ENCODE measurements around the gene KLHL22.
A peak's percentile ranks its signal among the peaks of the same experiment; 100 is the strongest.
"Not testable (repeated sequence)": the region's sequence is repeated elsewhere in the genome, so short reads cannot be mapped to it uniquely, and the experiment has no call there.

KLHL22 gene, protein sequence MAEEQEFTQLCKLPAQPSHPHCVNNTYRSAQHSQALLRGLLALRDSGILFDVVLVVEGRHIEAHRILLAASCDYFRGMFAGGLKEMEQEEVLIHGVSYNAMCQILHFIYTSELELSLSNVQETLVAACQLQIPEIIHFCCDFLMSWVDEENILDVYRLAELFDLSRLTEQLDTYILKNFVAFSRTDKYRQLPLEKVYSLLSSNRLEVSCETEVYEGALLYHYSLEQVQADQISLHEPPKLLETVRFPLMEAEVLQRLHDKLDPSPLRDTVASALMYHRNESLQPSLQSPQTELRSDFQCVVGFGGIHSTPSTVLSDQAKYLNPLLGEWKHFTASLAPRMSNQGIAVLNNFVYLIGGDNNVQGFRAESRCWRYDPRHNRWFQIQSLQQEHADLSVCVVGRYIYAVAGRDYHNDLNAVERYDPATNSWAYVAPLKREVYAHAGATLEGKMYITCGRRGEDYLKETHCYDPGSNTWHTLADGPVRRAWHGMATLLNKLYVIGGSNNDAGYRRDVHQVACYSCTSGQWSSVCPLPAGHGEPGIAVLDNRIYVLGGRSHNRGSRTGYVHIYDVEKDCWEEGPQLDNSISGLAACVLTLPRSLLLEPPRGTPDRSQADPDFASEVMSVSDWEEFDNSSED

DNA sequence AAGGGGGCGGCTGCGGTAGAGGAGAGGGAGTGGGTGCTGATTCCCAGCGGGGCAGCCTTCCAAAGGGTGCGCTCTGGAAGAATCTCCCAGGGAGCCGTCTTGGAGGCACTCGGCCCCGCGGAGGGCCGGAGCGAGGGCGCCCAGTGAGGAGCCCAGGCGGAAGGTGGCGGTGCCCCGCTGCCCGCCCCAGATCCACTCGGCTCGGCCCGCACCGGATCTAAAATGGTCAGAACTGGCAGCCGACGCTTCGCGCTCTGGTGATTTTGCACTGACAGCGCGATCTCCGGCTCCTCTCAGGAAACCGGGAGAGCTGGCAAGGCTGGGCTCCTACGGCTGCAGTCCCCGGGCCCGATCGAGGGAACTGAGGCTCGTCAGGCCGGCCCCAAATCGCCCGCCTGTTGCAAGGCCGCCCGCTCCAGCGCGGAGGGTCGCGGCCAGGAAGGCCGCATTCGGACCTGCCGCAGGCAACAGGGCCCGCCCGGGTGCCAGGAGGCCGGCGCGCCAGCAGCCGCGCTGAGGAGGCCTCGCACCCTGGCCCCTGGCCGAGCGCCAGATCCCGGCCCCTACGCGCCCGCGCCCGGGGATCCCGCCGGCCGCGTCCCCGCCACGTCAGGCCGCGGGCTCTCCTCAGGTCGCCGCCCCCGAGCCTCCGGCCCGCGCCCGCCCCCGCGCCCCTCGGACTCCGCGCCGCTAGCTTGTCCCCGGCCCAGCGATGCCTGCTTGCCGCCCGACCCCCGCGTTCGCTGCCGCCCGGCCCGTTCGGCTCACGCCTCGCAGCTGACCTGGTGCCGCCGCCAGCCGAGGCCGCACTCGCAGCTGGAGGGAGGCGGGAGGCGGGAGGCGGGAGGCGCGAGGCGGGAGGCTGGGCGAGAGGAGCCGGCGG, at the start of gene KLHL22:
Gene KLHL22 (minus strand): TSS at position 818 of the 883 bp plus-strand sequence. CDS start 6,584 bp downstream, outside the sequence.
- H3K27ac ChIP-seq = peak within 1 kb of the TSS; percentile 85
- DNase-seq (ENCODE audit: low read depth, low spot score) = no peak

DNA sequence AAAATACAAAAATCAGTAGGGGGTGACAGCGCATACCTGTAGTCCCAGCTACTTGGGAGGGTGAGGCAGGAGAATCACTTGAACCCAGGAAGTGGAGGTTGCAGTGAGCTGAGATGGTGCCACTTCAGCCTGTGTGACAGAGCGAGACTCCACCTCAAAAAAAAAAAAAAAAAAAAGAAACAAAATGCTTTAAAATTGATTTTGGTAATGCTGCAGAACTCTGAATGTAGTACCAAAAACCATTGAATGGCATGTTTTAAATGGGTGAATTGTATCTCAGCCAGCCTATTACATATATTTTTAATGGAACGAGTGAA, 49.7 kb upstream of the KLHL22 start:
- not testable (repeated sequence) for H3K27ac ChIP-seq; DNase-seq (ENCODE audit: low read depth, low spot score)

DNA sequence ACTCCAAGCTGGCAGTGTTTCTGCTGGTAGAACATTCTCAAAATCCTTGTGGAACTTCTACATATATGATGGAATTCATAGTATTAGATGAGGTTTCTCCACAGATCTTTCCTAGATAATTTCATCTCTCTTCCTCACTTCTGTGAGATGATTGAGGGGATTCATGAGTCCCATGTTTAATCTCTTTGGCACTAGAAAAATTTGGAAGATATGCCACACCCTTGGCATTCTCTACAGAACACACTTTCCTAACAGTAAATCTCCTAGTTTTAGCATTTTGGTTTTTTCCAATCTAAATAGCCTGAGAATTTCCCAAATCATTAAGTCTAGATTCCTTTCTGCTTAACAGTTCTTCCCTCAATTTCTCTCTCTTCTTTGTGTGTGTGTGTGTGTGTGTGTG, 47.1 kb upstream of the KLHL22 start:
- no peak for DNase-seq (ENCODE audit: low read depth, low spot score)
- no peak overlapping the region for H3K27ac ChIP-seq

DNA sequence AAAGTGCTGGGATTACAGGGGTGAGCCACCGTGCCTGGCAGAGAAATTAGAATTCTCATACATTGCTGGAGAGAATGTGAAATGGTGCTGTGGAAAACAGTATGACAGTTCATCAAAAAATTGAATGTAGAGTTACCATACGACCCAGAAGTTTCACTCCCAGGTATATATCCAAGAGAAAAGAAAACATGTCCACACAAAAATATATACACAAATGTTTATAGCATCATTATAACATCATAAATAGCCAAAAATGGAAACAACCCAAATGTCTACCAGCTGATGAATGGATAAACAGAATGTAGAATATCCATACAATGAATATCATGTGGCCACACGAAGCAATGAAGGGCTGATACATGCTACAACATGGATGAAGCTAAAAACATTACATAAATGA, 46.5 kb upstream of the KLHL22 start:
- no peak overlapping the region for H3K27ac ChIP-seq
- no peak for DNase-seq (ENCODE audit: low read depth, low spot score)

DNA sequence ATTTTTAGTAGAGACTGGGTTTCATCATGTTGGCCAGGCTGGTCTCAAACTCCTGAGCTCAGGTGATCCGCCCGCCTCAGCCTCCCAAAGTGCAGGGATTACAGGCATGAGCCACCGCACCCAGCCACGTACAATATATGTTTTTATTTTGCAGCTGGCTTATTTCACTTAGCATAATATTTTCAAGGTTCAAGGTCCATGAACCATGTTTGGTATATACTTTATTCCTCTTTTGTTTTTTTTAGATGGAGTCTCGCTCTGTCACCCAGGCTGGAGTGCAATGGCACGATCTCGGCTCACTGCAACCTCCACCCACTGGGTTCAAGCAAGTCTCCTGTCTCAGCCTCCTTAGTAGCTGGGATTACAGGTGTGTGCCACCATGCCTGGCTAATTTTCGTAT, 43.3 kb upstream of the KLHL22 start:
- H3K27ac ChIP-seq; DNase-seq (ENCODE audit: low read depth, low spot score): not testable (repeated sequence)

DNA sequence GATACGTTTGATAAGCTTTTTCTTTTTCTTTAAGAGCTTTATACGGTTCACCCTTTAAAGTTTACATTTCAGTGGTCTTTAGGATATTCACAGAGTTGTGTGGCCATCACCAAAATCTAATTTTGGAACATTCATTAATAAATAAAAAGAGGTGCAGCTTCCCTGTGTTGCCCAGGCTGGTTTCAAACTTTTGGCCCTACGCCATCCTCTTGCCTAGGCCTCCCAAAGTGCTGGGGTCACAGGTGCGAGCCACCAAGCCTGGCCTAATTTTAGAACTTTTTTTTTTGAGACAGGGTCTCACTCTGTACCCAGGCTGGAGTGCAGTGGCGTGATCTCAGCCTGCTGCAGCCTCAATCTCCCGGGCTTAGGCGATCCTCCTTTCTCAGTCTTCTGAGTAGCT, 42.4 kb upstream of the KLHL22 start:
- no peak for DNase-seq (ENCODE audit: low read depth, low spot score)
- H3K27ac ChIP-seq = no peak overlapping the region

DNA sequence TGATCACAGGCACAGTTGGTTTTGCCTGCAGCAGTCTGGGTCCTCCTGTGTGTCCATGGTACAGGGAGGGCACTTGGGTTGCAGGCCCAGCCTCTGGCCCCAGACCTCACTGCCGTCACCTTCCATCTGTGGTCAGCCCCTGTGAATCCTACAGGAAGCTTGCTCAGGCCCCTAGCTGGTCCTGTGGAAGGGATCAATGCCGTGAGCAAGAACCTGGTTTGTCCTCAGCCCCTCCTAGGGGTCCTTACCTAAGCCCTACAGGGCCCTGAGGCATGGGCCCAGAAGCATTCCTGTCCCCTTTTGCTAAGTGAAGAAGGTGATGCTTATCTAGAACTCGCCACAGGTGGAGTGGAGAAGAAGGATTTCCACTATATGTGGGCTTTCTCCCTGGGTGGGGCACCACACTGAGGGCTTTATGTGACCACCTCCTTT, 41.7 kb upstream of the KLHL22 start:
- no peak for DNase-seq (ENCODE audit: low read depth, low spot score)
- no peak overlapping the region for H3K27ac ChIP-seq

DNA sequence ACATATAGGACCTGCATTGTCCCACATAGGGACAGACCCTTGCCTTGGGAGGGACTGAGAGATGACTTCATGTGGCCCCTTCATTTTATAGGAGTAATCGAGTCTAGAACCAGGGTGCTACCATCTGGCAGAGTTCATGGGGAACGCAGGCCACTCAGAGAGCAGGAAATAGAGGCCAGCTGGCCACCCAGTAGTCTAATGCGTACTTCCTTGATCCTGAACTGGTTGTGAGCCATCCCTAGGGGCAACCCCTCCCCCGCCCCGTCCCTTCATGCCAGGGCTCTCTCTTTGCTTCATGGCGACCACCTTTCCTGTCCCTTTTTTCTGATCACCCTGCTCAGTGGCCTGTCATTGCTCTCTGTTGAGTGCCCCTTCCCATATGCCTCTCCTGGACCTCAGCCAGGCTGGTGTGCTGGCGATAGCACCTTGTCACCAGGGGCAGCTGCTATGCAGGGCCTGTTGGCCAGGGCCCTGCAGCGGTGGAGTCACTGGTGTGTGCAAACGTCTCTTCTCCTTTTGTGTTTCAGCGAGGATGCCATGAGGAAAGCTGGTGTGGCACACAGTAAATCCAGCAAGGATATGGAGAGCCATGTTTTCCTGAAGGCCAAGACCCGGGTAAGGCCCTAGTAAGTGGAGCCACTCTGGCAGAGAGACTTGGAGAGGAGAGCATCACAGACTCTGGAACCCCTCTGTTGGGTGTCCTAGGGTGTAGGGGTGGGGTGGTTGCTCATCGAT, 41.2 kb upstream of the KLHL22 start:
- H3K27ac ChIP-seq = peak overlapping the region; percentile 5
- DNase-seq (ENCODE audit: low read depth, low spot score) = no peak

DNA sequence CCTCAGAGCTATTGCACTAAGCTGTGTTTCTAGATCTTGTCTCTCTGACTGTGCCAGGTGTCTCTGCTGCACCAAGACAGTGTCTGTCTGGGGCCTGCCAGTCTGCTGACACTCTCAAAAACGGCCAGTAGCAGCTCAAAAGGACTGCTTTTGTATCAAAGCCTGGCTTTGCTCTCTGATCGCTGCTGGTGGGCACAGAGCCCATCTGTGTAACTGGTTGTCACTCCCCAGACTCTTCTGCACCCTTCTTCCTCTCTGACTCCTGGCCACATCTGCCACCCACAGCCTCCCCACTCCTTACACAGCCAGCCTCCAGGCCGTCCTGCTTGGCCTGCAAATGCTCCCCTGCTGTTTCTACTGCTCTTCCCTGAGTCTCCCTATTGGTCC, 38.3 kb upstream of the KLHL22 start:
- no peak for DNase-seq (ENCODE audit: low read depth, low spot score)
- H3K27ac ChIP-seq = peak overlapping the region; percentile 98

DNA sequence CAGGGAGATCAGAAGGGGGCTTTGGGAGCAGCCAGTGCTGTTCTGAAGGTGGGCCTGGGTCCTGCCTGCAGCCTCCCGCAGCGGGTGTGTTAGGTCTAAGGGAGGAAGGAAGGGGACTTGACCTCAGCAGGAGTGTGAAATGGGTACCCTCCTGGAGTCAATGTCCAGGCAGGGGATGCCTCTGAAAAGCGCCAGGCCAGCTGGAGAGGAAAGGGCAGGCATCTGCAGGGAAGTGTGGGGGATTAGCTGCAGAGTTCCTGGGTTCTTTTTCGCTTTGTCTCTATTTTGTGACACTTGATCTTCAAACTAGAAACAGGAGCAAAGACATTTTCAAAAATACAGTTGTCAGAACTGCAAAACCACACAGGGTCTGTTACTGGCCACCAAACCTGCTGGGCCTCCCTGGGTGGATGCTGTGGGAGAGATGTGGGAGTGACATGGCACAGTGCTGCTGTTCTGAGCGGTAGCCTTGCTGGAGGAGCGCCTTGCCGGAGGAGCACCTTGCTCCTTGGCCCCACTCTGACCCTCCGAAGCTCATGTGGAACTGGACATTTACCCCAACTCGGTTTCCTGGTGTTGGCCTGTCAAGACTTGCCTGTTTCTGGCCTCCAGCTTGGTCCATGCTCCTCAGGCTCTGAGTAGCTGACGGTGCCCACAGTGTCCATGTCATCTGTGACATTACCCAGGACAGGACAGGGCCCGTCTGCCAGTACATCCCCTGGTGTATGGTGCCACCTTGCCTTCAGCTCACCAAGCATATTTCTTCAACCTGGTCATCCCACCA, 37.7 kb upstream of the KLHL22 start:
- peak overlapping the region; percentile 98 for H3K27ac ChIP-seq
- DNase-seq (ENCODE audit: low read depth, low spot score) = no peak

DNA sequence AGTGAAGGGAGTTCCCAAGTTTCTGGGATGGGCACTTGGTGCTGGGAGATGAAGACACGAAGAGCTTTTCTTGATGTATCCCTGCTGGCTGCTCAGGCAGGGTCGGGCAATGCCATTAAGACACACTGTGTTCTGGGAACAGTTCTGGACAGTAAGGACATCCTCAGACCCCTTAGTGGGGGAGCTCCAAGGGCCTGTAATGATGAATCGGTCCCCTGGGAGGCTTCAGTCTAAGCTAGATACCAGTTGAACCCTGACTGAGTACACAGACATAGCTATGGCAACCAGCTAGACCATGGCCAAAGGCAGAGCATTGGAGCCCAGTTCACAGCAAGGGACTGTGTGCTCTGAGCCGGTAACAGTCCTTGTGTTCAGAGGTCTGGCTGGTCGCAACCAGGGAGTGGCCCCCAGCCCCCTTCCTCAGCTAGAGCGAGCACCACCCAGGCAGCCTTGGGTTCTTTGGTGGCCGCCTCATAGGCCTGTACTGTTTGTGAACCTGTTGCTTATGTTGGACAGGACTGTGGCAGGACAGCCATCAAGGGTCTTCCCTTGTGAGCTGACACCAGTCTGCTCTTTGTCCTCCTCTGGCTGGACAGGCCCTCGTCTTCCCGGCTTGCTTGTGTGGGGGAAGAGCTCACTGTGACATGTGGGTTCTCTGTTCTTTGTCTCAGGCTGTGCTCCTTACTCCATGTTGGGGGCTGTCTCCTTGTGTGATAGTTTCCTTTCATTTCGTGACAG, 36.8 kb upstream of the KLHL22 start:
- H3K27ac ChIP-seq = peak overlapping the region; percentile 98
- no peak for DNase-seq (ENCODE audit: low read depth, low spot score)

DNA sequence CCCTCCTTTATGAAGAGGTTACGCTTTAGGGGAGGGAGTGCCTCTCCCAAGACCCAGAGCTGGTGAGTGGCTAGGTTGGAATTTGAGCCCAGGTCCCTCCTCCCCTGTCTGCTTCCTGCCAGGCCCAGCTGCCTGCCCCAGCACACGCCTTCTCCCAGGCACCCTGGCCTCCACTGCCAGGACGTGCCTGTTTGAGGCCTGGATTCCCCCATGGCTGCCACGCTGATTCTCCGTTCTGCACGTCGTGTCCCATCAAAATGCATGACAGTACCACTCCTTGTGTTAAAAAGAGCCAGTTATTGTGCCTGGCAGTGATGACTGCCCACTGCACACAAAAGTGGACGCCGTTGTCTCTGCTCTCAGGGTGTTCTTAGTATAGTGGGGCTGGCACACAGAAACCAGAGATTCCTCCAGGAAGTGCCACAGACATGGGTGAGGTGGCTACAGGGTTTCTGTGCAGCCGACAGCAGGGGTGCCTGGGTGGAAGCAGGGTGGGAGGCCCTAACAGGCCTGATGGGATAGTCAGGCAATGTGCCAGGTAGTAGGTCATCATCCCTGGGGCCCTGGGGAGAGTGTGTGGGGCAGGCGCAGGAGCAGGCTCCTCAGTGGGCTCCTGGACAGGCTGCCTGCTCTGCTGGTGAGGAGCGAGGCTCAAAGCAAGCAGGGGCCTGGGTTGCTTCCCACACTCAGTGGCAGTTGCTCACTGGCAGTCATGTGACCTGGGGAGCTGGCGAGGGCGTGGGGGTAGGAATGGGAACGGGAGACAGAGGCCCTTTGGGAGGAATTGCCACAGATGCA, 36.0 kb upstream of the KLHL22 start:
- H3K27ac ChIP-seq = peak overlapping the region; percentile 98
- peak; percentile 87 for DNase-seq (ENCODE audit: low read depth, low spot score)

DNA sequence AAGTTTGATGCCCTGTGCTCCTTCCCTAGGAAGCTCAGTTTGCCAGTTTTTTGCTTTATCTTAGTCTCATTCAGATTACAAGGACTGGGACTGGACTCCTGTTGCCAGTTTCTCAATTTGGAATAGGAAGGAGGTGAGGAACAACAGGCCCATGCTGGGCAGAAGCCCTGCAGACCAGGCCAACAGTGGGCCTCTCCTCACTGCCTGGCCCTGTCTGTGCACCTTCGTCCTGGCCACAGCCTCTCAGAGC, 35.5 kb upstream of the KLHL22 start:
- H3K27ac ChIP-seq = peak overlapping the region; percentile 98
- DNase-seq (ENCODE audit: low read depth, low spot score) = no peak

DNA sequence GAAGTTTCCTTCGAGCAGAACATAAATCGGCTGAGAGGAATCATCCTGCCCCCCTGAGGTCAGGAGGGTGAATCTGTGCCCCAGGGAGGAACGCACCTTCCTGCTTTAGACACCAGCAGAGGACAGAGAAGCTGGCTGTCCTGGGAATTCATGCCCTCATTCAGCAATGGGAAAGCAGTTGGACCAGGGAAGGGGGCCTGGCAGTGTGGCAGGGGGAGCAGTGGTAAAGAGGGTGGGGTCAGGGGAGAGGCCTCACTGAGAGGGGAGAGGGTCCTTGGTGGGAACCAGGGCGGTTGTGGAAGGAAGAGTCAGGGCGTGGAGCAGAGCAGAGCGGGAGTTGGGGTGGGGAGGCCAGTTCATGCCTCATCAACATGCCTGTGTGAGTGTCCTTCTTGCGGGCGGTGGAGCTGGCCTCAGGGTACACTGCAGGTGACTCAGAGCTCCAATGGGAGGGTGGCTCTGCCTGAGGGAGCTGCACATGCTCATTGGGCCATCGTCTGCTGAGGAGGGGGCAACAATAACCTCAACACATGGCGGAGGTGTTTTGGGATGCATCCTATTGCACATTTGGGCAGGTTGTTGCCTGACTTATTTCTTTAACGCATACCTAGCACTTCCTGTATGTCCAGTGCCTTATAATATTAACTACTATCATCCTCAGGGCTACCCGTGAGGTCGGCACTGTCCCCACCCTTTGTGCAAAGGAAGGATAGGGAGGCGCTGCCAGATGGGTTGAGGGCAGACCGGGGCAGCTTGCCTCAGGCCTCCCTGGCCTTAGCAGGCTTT, 35.0 kb upstream of the KLHL22 start:
- H3K27ac ChIP-seq = peak overlapping the region; percentile 98
- DNase-seq (ENCODE audit: low read depth, low spot score) = peak; percentile 86

DNA sequence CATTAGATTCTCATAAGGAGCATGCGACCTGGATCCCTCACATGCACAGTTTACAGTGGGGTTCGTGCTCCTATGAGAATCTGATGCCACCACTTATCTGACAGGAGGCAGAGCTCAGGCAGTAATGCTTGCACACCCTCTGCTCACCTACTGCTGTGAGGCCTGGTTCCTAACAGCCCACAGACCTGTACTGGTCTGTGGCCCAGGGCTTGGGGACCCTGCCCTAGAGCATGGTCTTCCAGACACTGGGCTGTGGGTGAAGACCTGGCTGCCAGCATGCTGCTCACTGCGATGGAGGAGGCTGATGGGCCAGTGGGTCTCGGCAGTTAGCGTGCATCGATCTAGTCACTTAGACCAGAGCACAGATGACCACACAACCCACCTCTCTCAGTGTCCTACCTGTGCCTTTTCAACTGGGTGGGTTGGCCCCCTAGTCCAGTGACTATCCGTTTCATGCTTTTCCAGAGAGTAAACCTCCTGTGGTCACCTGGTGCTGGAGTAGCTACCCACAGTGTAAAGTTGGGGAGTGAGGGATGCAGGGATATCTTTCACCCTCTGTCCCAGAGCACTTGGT, 32.9 kb upstream of the KLHL22 start:
- peak overlapping the region; percentile 98 for H3K27ac ChIP-seq
- no peak for DNase-seq (ENCODE audit: low read depth, low spot score)

DNA sequence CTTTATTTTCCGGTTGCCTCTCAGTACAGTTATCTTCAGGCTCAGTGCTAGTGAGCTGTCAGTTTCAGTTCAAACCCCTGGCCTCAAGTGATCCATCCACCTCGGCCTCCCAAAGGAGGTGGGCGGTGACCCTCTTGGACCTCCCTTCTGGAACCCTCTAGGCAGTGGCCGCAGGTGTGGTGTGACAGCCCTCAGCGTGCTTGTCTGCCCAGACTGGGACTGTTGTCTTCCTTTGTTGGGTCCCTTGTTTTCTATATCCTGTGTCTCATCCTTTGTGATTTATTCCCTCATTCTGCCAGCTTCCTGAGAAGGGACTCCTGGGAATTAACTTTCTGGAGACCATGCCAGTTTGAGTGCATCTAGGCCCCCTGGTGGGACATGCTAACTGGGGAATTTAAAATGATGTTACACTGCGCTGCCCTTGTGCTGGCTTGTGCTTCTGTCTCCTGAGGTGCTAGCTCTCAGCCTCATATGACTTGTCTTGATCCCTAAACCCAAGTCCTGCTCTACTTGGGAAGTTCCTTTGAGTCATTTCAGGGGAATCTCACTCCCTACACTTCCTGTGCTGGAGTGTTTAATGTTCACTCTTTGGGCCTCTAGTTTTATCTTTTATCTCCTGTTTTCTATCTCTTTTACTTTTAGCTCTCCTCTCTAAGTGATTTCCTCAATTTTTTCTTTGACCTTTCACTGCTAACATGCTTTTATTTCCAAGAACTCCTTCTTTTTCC, 31.2 kb upstream of the KLHL22 start:
- peak overlapping the region; percentile 98 for H3K27ac ChIP-seq
- no peak for DNase-seq (ENCODE audit: low read depth, low spot score)

DNA sequence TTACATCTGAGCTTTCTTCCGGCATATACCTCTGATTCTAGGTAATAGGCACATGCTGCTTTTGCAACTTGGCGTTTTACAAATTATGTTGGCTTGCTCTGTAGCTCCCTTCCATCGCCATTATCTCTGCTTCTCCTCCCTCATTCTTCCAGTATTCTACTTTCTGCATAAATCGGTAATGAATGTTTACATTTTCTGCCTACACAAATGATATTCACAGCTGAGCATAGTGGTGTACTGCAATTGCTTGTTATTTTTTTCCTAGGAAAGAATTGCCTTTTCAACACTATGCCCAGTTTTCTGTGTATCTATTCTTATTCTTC, 30.7 kb upstream of the KLHL22 start:
- H3K27ac ChIP-seq = peak overlapping the region; percentile 98
- no peak for DNase-seq (ENCODE audit: low read depth, low spot score)

Data from epithelial cell of prostate (primary cell).